GM12872 (cell line): ENCODE data around the gene ZSCAN10.

Source experiments
- CTCF ChIP-seq: IDR thresholded peaks from 3 replicates; pipeline ENCODE4 v1.5.1; 2011; ENCODE audit warnings: low read depth, mild to moderate bottlenecking, low read length, moderate library complexity; ENCODE audit not compliant: insufficient read depth

ZSCAN10 gene

GRCh38 chr16:3056336-3057180, 42.5 kb downstream of the ZSCAN10 start:
- no peak for TF ChIP-seq CTCF

- no peak for TF ChIP-seq CTCF
Measured at GRCh38 chr16:3054965-3055733, 43.9 kb downstream of the ZSCAN10 start.

GRCh38 chr16:3051494-3051893, 47.6 kb downstream of the ZSCAN10 start:
- no peak for TF ChIP-seq CTCF

GRCh38 chr16:3051009-3051408, 48.1 kb downstream of the ZSCAN10 start:
- no peak for TF ChIP-seq CTCF

- TF ChIP-seq CTCF = no peak
Measured at GRCh38 chr16:3050487-3050886, 48.6 kb downstream of the ZSCAN10 start.

GRCh38 chr16:3049921-3050481, 49.1 kb downstream of the ZSCAN10 start:
- TF ChIP-seq CTCF = no peak

- no peak for TF ChIP-seq CTCF
Measured at GRCh38 chr16:3047387-3047720, 51.7 kb downstream of the ZSCAN10 start.
